ENCODE measurements around the gene KDM4C.

DNA sequence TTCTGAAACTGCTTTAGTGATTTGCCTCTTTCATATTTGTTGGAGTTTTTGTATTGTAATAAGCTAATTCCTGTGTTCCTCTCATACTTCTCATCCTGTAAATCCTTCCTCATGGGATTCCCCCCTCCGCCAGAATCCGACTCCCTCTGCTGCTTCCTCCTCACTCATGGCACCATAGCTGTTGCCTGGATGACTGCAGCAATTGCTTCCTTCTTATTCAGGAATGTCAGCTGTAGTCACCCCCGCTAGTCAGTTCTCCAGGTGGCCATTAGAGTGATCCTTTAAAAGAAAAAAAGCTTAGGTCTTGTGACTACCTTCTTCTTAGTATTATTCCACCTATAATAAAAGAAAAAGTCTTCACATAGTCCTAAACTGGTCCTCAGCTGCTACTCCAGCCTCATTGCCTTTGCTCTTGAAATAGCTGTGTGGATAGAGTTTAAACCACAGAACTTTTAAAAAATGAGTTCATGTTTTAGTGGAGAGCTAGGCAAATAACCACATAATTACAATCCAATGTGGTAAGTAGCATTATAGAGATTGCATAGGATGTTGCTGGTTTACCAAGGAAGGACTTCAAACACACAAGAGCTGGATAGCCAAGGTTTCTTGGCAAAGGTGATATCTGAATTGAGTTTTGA is 227.3 kb downstream of the KDM4C start:
- TF ChIP-seq, protein P1, sequence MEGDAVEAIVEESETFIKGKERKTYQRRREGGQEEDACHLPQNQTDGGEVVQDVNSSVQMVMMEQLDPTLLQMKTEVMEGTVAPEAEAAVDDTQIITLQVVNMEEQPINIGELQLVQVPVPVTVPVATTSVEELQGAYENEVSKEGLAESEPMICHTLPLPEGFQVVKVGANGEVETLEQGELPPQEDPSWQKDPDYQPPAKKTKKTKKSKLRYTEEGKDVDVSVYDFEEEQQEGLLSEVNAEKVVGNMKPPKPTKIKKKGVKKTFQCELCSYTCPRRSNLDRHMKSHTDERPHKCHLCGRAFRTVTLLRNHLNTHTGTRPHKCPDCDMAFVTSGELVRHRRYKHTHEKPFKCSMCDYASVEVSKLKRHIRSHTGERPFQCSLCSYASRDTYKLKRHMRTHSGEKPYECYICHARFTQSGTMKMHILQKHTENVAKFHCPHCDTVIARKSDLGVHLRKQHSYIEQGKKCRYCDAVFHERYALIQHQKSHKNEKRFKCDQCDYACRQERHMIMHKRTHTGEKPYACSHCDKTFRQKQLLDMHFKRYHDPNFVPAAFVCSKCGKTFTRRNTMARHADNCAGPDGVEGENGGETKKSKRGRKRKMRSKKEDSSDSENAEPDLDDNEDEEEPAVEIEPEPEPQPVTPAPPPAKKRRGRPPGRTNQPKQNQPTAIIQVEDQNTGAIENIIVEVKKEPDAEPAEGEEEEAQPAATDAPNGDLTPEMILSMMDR (IDR thresholded peaks at IDR 0.05): no peak
- TF ChIP-seq POLR2A (IDR thresholded peaks at IDR 0.05) (no peak), POLR2AphosphoS5 (IDR thresholded peaks at IDR 0.05) (no peak)
